HG02759 (cell line): ENCODE results near the gene BORCS6.
A peak's percentile ranks its signal among the peaks of the same experiment; 100 is the strongest.

ENCODE experiments used
- ATAC-seq: cut with Tn5 transposase; IDR thresholded peaks from one replicate; pipeline ENCODE4 v1.9.1; 2021; ENCODE audit warnings: mild to moderate bottlenecking, moderate library complexity; ENCODE audit not compliant: unreplicated experiment

The BORCS6 gene

DNA sequence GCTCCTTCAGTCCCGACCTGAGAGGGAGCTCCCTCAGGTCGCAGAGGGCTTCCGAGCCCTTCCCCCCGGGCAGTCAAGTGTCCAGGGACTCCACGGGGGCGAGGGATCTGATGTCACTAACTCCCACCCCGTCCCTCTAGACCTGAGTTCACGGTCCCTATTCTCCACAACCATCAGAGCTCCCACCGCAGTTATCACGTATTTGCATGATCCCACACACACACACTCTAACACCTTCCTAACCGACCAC, 34.1 kb downstream of the BORCS6 start:
- no peak for ATAC-seq

GRCh38 chr17:8155231-8155995, 34.6 kb downstream of the BORCS6 start:
- no peak for ATAC-seq

DNA sequence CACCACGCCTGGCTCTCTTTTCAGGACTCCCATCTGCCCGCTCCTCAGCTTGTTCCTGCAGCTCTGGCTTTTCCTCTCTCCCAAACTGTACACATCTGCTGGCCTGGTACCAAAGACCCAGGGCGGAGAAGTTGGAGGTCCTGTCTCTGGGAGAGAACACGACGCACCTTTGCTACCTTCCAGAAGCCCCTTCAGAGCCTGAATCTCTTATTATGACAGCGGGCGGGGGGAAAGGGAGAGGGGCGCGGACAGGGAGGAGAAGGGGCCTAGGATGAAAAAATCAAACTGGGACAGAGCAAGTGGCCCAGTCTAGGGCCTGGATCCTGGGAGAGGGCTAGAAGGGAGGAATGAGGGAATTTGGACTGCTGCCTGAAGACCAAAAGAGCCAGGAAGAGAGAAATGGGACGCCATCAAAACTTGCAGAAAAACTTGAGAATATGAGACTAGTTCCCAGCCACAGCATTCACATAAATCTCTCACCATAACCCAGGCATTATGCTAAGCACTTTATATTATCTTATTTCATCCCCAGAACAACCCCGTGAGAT, 35.3 kb downstream of the BORCS6 start:
- ATAC-seq = no peak

DNA sequence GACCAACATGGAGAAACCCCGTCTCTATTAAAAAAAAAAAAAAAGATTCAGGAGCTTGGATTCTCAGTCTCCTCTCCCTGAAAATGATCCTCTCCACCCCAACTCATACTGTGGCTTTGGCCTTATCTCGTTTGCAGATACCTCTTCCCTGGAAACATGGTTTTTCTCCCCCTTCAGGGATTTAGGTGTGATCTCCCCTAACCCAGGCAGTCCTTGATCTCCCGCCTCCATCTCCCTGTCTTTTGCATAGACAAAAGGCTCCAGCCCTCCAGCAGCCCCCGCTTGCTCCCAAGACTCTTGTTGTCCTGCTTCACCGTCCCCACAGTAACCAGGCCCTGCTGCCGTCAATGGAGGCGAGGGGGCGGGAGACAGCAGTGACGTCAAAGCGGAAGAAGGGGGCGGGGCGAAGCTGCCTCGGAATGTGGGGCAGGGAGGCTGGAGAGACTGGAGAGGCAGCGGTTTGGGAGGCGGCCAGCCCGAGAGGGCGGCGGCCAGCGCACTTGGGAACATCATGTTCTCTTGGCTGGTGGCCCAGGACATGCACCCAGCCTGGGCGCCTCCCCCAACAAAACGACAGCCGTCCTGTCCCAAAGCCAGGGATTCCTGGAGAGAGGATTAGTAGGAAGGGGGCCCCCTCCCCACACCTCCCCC, 35.9 kb downstream of the BORCS6 start:
- no peak for ATAC-seq

GRCh38 chr17:8153525-8153956, 36.4 kb downstream of the BORCS6 start:
- no peak for ATAC-seq

DNA sequence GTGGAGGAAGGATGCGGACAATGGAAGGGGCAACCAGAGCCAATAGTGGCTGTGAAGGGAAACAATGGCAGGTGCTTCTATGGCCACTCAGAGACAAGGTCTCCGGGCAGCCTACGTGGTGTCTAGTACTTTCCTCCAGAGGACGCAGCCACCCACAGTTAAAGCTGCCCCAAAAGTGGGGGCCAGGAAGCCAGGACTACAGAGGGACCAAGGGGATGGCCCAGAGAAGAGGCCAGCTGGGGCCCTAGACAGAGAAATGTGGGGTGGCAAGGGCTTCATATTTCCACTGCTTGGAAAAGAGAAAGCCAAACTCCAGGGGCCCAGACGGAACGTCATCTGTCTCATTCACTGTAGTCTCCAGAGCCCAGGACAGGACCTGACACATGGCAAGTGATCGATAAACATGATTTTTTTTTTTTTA, 36.9 kb downstream of the BORCS6 start:
- no peak for ATAC-seq

GRCh38 chr17:8152112-8152775, 37.7 kb downstream of the BORCS6 start, which contains the start of gene PER1:
TSS of gene PER1 (minus strand) at chr17:8152404. CDS start at chr17:8150706, 1,698 bp downstream.
- peak; percentile 21 for ATAC-seq

DNA sequence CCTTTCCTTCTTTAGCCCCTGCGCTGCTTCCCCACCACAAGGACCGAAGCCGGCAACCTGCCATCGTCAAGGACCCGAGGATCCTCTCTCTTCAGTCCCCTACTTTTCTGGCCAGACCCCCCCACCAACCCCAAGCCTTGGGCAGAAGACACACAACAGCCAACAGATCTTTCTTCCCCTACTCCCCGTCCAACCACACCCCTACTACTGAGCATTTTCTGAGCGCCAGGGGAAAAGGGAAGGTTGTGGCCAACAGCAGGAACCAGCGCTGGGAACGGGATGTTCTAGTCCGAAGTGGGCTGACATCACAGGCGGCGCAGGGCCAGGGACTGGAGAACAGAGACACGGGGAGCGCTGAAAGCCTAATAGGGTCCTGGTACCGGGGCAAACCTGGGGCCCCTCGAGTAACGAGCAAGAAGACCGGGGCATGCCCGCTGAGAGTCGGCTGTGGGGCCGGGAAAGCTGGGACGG, 38.3 kb downstream of the BORCS6 start:
- no peak for ATAC-seq

DNA sequence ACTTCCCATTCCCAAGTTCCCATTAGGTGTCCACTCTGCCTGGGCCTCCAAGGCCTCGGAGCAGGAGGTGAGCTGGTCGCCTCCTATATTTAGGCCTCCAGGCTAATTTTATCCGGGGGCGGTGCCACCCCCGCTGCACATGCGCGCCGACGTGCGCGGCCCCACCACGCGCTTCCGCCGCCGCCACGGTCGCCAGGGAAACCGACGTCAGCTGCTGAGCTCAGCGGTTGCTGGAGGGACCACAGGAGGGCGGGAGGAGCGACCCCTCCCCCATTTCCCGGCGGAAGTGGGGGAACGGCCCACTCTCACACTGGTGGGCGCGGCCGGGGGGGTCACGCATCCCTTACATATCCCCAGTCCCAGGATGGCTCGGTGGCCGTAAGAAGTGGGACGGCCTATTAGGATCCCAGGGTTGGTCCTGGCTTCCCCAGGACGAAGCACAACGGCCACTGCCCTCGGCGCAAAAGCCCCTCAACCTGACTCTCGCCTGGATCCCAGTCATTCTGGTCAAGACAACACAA, 38.8 kb downstream of the BORCS6 start:
- ATAC-seq = peak; percentile 70

GRCh38 chr17:8150194-8151119, 39.5 kb downstream of the BORCS6 start:
- no peak for ATAC-seq

- ATAC-seq = no peak
Measured at GRCh38 chr17:8149419-8150193, 40.4 kb downstream of the BORCS6 start.

DNA sequence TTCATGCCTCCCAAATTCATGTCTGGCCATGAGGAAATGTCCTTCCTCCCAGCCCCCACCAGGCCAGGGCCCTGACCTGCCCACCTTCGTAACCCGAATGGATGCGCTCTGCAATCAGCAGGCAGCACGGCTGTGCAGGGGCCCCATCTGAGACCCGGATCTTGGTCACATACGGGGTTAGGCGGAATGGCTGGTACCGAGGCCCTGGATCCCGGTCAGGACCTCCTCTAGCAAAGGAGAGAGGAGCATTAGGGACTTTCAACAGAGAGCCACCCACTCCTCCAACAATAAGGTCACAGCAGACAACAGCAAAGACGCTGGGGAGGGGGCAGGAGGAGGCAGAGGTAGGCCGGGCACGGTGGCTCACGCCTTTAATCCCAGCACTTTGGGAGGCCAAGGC, 41.4 kb downstream of the BORCS6 start:
- ATAC-seq = no peak

DNA sequence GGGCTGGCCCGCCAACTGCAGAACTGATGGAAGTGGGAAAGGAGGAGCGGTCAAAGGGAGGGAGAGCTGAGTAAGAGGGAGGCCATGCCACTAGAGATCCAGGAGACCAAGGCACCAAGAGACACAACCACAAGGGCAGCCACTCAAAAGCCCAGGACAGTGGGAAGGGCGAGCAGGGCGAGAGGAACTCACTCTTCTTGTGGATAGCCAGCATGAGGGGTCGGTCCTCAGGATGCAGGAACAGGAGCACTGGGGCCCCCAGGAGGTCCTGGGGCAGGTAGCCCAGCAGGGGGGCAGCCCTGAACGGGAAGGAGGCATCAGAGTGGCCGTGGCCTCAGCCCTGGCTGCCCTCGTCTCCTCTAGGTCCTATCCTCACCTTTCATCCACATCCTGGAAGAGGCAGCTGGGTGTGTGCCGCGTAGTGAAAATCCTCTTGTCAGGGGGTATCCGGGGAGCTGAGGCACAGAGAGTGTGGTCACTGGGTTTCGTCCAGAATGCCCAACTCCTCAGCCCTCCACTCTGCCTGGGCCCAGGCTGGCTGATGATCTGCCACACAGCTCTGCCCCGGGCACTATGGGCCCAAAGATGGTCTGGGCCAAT, 42.1 kb downstream of the BORCS6 start:
- no peak for ATAC-seq

DNA sequence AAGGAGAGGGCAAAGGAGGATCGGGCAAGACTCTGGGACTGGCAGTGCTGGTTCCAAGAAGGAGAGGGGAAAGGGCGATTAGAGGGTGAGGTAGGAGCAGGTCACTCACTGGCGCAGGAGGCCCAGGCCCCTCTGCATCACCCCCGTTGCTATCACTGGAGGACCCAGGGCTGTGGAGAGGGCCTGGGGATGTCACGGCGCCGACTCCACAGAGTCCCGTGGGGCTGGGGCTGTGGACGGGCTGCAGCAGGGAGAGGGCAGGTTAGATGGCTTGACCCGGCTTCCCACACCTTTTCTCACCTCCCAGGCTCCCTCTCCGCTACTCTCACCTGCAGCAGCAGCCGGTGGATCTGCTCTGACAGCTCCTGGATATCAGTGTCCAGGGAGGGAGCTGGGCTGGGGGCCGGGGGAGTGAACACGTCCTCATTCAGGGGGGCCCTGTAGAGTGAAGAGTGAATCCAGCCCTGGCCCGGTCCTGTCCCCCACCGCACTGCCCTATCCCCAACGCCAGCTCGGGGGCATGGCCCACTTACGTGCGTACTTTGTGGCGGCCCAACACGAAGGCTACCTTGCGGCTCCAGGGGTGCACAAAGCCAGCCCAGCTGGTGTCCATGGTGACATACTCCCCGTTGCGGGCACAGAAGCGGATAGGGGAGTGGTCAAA, 42.7 kb downstream of the BORCS6 start:
- no peak for ATAC-seq

GRCh38 chr17:8146381-8147140, 43.4 kb downstream of the BORCS6 start:
- ATAC-seq = no peak

DNA sequence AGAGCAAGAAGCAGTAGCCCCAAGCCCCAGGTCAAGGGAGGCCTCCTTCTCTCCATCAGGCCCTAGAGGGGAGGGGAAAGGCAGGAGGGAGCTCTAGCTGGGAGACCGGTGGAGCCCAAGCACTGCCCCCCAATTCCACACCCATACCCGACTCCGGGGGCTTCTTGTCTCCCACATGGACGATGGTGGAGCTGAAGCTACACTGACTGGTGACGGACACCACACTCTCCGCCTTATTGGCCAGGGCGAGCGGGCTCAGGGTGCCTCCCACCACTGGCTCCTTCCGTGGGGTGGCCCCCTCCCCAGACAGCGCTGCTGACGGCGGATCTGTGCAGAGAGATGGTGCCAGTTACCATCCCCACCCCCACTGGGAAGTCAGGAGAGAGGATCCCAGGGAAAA, 44.2 kb downstream of the BORCS6 start:
- ATAC-seq = no peak

DNA sequence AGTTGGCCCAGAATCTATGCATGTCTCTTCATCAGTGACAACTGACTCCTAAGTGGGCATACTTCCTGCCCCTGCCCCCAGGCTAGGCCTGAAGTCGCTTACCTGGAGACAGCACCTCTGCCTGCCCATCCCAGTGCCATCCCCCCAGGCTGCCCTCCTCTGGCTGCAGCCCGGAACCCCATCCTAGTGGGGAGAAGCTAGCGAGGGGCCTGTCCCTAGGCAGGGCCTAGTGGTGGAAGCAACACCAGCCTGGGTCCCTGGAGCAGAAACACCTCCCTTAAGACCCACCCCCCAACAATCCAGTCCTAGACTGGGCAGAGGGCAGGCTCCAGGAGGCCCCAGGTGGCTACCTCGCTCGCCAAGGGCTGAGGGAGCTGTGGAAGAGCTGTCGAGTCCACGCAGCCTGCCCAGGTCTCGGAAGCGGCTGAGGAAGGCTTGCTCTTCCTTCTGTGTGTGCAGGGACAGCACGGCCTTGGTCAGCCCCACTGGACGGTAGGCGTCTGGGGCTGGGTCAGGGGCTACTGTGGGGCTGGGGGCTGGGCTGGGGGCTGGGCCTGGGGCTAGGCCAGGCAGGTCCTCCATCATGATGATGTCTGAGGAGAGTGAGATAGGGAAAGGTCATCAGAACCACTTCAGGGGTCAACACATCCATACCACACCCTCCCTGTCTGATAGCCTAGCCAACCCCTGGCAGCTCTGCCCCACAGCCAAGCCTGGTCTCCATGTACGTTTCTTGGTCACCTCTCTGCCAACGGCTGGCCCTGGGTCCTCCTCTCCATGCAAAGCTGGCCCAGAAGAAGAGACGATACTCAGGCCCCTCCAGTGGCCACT, 45.4 kb downstream of the BORCS6 start:
- no peak for ATAC-seq
